ENCODE measurements around the gene LSR. TPM values are rescaled to one million over a fixed set of nuclear protein-coding genes. Genes with fewer than 3 reads are reported as not detected.

The LSR gene
- total RNA-seq, 1 experiment from 2014 or later = 211 TPM

DNA sequence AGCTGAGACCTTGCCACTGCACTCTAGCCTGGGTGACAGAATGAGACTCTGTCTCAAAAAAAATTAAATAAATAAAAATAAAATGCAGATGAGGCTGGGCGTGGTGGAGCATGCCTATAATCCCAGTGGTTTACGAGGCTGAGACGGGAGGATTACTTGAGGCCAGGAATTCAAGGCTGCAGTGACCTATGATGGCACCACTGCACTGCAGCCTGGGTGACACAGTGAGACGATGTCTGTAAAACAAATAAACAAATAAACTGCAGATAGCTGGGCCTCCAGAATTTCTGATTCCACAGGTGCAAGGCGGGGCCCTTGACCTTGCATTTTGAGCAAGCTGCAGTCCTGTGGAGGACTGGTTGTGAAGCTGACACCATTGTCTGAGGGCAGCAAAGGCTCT lies 40.1 kb downstream of the LSR start:
- H3K4me1 ChIP-seq (ENCODE audit: control insufficient read depth in 1 of 2, insufficient read depth in 2 of 2, low read length in 2 of 2) = peaks cover 0 to 13% of the 10 kb centered on the region in 2 experiments; a peak in 1 of 4 replicates
- no peak overlapping the region for H3K4me2 ChIP-seq (ENCODE audit: low read length)
- no peaks in the 10 kb centered on the region for H3K9me3 ChIP-seq (ENCODE audit: control insufficient read depth in 1 of 2, insufficient read depth in 1 of 2, low read depth in 1 of 2, low read length in 2 of 2)
- RAD21 ChIA-PET (ENCODE audit: low non-redundant PET in 1 of 2, low total read pairs in 2 of 2, uncharacterized antibody in 2 of 2, unreplicated experiment in 2 of 2) = no interaction called here
- POLR2A ChIA-PET = interaction anchor here (1.5 kb wide), 1 partner anchor 30 kb away, joined by 3 read pairs; no protein-coding TSS in a partner anchor
- no peak for DNase-seq (ENCODE audit: low read depth, low spot score)
- no peak for ATAC-seq
- CTCF ChIA-PET = interaction anchor here (1.0 kb wide), 1 partner anchor 19 kb away, joined by 3 read pairs; the partner anchor contains the start of gene USF2
- no peak overlapping the region for H2AFZ ChIP-seq (ENCODE audit: low read depth, low read length, poor library complexity, severe bottlenecking)
- H3K9ac ChIP-seq (ENCODE audit: low read length) = no peak overlapping the region
- intact Hi-C loops (cut with micrococcal nuclease) = no loop called here
- no peaks in the 10 kb centered on the region for H3K27me3 ChIP-seq (ENCODE audit: insufficient read depth, low read length)
- no peaks in the 10 kb centered on the region for H3K79me2 ChIP-seq (ENCODE audit: insufficient read depth, low read length)
- TF ChIP-seq SP1 (IDR thresholded peaks at IDR 0.05; ENCODE audit: low read depth) = no peak
- no peaks in the 10 kb centered on the region for H3K9me2 ChIP-seq (ENCODE audit: insufficient read depth)
- no peaks in the 10 kb centered on the region for H3K36me3 ChIP-seq (ENCODE audit: control insufficient read depth in 1 of 2, insufficient read depth in 2 of 2, low read length in 2 of 2)
- no peak overlapping the region for H3K4me3 ChIP-seq (replicated peaks in 1 of 2; ENCODE audit: low read depth in 1 of 2, low read length in 2 of 2)
- H4K20me1 ChIP-seq (ENCODE audit: insufficient read depth) = no peaks in the 10 kb centered on the region
- H3K27ac ChIP-seq (ENCODE audit: low read depth, low read length) = no peak overlapping the region
- no TSS peak for BruUV-seq (replicated peaks)

GRCh38 chr19:35290381-35291127 lies 41.8 kb downstream of the LSR start:
- POLR2A ChIA-PET = no interaction called here
- H3K4me3 ChIP-seq (replicated peaks in 1 of 2; ENCODE audit: low read depth in 1 of 2, low read length in 2 of 2) = no peak overlapping the region
- CTCF ChIA-PET = no interaction called here
- H3K79me2 ChIP-seq (ENCODE audit: insufficient read depth, low read length) = no peaks in the 10 kb centered on the region
- no peaks in the 10 kb centered on the region for H3K9me2 ChIP-seq (ENCODE audit: insufficient read depth)
- H3K36me3 ChIP-seq (ENCODE audit: control insufficient read depth in 1 of 2, insufficient read depth in 2 of 2, low read length in 2 of 2) = no peaks in the 10 kb centered on the region
- H3K9ac ChIP-seq (ENCODE audit: low read length) = no peak overlapping the region
- BruUV-seq (replicated peaks) = no TSS peak
- no peak for DNase-seq (ENCODE audit: low read depth, low spot score)
- no peak for TF ChIP-seq CEBPB (IDR thresholded peaks at IDR 0.05; ENCODE audit: low read depth)
- no peak for TF ChIP-seq YY1 (IDR thresholded peaks at IDR 0.05; ENCODE audit: extremely low read depth, insufficient replicate concordance, low read depth, low read length)
- no peak for TF ChIP-seq ATF3 (IDR thresholded peaks at IDR 0.05)
- TF ChIP-seq ZNF274 (IDR thresholded peaks at IDR 0.05; ENCODE audit: low read depth, low read length) = no peak
- TF ChIP-seq, protein P1, sequence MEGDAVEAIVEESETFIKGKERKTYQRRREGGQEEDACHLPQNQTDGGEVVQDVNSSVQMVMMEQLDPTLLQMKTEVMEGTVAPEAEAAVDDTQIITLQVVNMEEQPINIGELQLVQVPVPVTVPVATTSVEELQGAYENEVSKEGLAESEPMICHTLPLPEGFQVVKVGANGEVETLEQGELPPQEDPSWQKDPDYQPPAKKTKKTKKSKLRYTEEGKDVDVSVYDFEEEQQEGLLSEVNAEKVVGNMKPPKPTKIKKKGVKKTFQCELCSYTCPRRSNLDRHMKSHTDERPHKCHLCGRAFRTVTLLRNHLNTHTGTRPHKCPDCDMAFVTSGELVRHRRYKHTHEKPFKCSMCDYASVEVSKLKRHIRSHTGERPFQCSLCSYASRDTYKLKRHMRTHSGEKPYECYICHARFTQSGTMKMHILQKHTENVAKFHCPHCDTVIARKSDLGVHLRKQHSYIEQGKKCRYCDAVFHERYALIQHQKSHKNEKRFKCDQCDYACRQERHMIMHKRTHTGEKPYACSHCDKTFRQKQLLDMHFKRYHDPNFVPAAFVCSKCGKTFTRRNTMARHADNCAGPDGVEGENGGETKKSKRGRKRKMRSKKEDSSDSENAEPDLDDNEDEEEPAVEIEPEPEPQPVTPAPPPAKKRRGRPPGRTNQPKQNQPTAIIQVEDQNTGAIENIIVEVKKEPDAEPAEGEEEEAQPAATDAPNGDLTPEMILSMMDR (IDR thresholded peaks at IDR 0.05 in 2 of 3, conservative IDR thresholded peaks at IDR 0.05 in 1 of 3; ENCODE audit: borderline replicate concordance in 1 of 3, insufficient read depth in 1 of 3, low read depth in 2 of 3, low read length in 2 of 3) = no peak
- no peak for TF ChIP-seq SRF (IDR thresholded peaks at IDR 0.05; ENCODE audit: low read depth)
- no peak for TF ChIP-seq ELF1 (IDR thresholded peaks at IDR 0.05; ENCODE audit: borderline replicate concordance, low read depth)
- TF ChIP-seq, protein P2, sequence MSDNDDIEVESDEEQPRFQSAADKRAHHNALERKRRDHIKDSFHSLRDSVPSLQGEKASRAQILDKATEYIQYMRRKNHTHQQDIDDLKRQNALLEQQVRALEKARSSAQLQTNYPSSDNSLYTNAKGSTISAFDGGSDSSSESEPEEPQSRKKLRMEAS (IDR thresholded peaks at IDR 0.05) = no peak
- TF ChIP-seq RAD21 (IDR thresholded peaks at IDR 0.05; ENCODE audit: low read depth) = no peak
- TF ChIP-seq ZBTB33 (IDR thresholded peaks at IDR 0.05; ENCODE audit: extremely low read depth, insufficient replicate concordance, low read length) = no peak
- no peak for TF ChIP-seq SP1 (IDR thresholded peaks at IDR 0.05; ENCODE audit: low read depth)
- RAD21 ChIA-PET (ENCODE audit: low non-redundant PET in 1 of 2, low total read pairs in 2 of 2, uncharacterized antibody in 2 of 2, unreplicated experiment in 2 of 2) = no interaction called here
- H2AFZ ChIP-seq (ENCODE audit: low read depth, low read length, poor library complexity, severe bottlenecking) = no peak overlapping the region
- ATAC-seq = no peak
- H3K9me3 ChIP-seq (ENCODE audit: control insufficient read depth in 1 of 2, insufficient read depth in 1 of 2, low read depth in 1 of 2, low read length in 2 of 2) = no peaks in the 10 kb centered on the region
- no peak overlapping the region for H3K4me2 ChIP-seq (ENCODE audit: low read length)
- H3K27me3 ChIP-seq (ENCODE audit: insufficient read depth, low read length) = no peaks in the 10 kb centered on the region
- H3K4me1 ChIP-seq (ENCODE audit: control insufficient read depth in 1 of 2, insufficient read depth in 2 of 2, low read length in 2 of 2) = peaks cover 0 to 13% of the 10 kb centered on the region in 2 experiments; a peak in 1 of 4 replicates
- intact Hi-C loops (cut with micrococcal nuclease) = no loop called here
- no peak overlapping the region for H3K27ac ChIP-seq (ENCODE audit: low read depth, low read length)
- H4K20me1 ChIP-seq (ENCODE audit: insufficient read depth) = no peaks in the 10 kb centered on the region
